Measurements from ENCODE around the gene SPATA31D4. TPM values are rescaled to one million over a fixed set of nuclear protein-coding genes. Genes with fewer than 3 reads are reported as not detected.

SPATA31D4 gene
- total RNA-seq, 2 experiments from 2014 or later = not detected

- Mint-ChIP-seq H3K4me1 (ENCODE audit: low read depth) (no peaks in the 10 kb centered on the region), H3K4me3 (no peak overlapping the region), H3K36me3 (ENCODE audit: low read depth) (no peaks in the 10 kb centered on the region), H3K9me3 (peaks cover 6% of the 10 kb centered on the region), H3K27me3 (ENCODE audit: low read depth) (no peaks in the 10 kb centered on the region), H3K27ac (no peak overlapping the region)
- no peak for DNase-seq
- CTCF ChIA-PET = no interaction called here
- intact Hi-C loops (cut with micrococcal nuclease) = no loop called here
Observed at GRCh38 chr9:81974764-81975163, 46.5 kb downstream of the SPATA31D4 start.

- H3K27me3 Mint-ChIP-seq (ENCODE audit: low read depth) = no peaks in the 10 kb centered on the region
- no peaks in the 10 kb centered on the region for H3K36me3 Mint-ChIP-seq (ENCODE audit: low read depth)
- H3K9me3 Mint-ChIP-seq = peaks cover 6% of the 10 kb centered on the region
- no peak overlapping the region for H3K4me3 Mint-ChIP-seq
- CTCF ChIA-PET = no interaction called here
- intact Hi-C loops (cut with micrococcal nuclease) = no loop called here
- no peak for DNase-seq
- no peak overlapping the region for H3K27ac Mint-ChIP-seq
- no peaks in the 10 kb centered on the region for H3K4me1 Mint-ChIP-seq (ENCODE audit: low read depth)
Observed at GRCh38 chr9:81976351-81976750, 48.1 kb downstream of the SPATA31D4 start.

- CTCF ChIA-PET = no interaction called here
Observed at GRCh38 chr9:81979196-81979595, 51.0 kb downstream of the SPATA31D4 start.

GRCh38 chr9:81980568-81980967, 52.3 kb downstream of the SPATA31D4 start:
- no peak for DNase-seq
- H3K36me3 Mint-ChIP-seq (ENCODE audit: low read depth) = no peaks in the 10 kb centered on the region

More at GRCh38 chr9:81979196-81979595, 51.0 kb downstream of the SPATA31D4 start:
- no peak for DNase-seq
- H3K27me3 Mint-ChIP-seq (ENCODE audit: low read depth) = no peaks in the 10 kb centered on the region
- intact Hi-C loops (cut with micrococcal nuclease) = no loop called here
- no peak overlapping the region for H3K4me3 Mint-ChIP-seq
- no peak overlapping the region for H3K27ac Mint-ChIP-seq
- no peaks in the 10 kb centered on the region for H3K4me1 Mint-ChIP-seq (ENCODE audit: low read depth)
- peaks cover 6% of the 10 kb centered on the region for H3K9me3 Mint-ChIP-seq
- H3K36me3 Mint-ChIP-seq (ENCODE audit: low read depth) = no peaks in the 10 kb centered on the region

GRCh38 chr9:81981883-81982282, 53.7 kb downstream of the SPATA31D4 start:
- Mint-ChIP-seq H3K4me1 (ENCODE audit: low read depth) (no peaks in the 10 kb centered on the region), H3K27ac (no peak overlapping the region), H3K9me3 (no peaks in the 10 kb centered on the region), H3K36me3 (ENCODE audit: low read depth) (no peaks in the 10 kb centered on the region), H3K27me3 (ENCODE audit: low read depth) (no peaks in the 10 kb centered on the region), H3K4me3 (no peak overlapping the region)
- no peak for DNase-seq
- intact Hi-C loops (cut with micrococcal nuclease) = no loop called here
- CTCF ChIA-PET = no interaction called here

More at GRCh38 chr9:81980568-81980967, 52.3 kb downstream of the SPATA31D4 start:
- intact Hi-C loops (cut with micrococcal nuclease) = no loop called here
- no peaks in the 10 kb centered on the region for H3K4me1 Mint-ChIP-seq (ENCODE audit: low read depth)
- no peaks in the 10 kb centered on the region for H3K27me3 Mint-ChIP-seq (ENCODE audit: low read depth)
- no peak overlapping the region for H3K4me3 Mint-ChIP-seq
- CTCF ChIA-PET = no interaction called here
- H3K27ac Mint-ChIP-seq = no peak overlapping the region
- peaks cover under 1% of the 10 kb centered on the region for H3K9me3 Mint-ChIP-seq

Other genes with a start within 250 kb of the SPATA31D4 start
- gene TLE1, start 238.9 kb upstream of the SPATA31D4 start, total RNA-seq = under 1 TPM; 0.10 TPM
- gene SPATA31D3, start 15.1 kb downstream of the SPATA31D4 start, total RNA-seq = not detected
- gene SPATA31D1, start 60.3 kb downstream of the SPATA31D4 start, total RNA-seq = not detected

Data from activated naive CD4-positive, alpha-beta T cell treated with anti-CD3 and anti-CD28 coated beads for 36 hours (primary cell).